Gastrocnemius medialis (tissue), 4 donors: ENCODE measurements around the gene RBFOX1.

Source experiments
- CTCF ChIP-seq, 5 experiments: fragments of 450-650 bp in 3 of 5; fragments of 200-600 bp in 2 of 5; sonication (generic) in 2 of 5; IDR thresholded peaks in 4 of 5; conservative IDR thresholded peaks in 1 of 5; 1 replicate in 4 of 5; 2 replicates in 1 of 5; pipeline ENCODE4 v1.5.1; 2016 to 2019; ENCODE audit warnings: antibody characterized with exemption in 5 of 5, mild to moderate bottlenecking in 3 of 5, moderate library complexity in 3 of 5
- POLR2A ChIP-seq, 2 donors: fragments of 450-650 bp; IDR thresholded peaks; one replicate each; pipeline ENCODE4 v1.6.1; 2017; ENCODE audit warnings: antibody characterized with exemption in 2 of 2, mild to moderate bottlenecking in 2 of 2, moderate library complexity in 2 of 2

DNA sequence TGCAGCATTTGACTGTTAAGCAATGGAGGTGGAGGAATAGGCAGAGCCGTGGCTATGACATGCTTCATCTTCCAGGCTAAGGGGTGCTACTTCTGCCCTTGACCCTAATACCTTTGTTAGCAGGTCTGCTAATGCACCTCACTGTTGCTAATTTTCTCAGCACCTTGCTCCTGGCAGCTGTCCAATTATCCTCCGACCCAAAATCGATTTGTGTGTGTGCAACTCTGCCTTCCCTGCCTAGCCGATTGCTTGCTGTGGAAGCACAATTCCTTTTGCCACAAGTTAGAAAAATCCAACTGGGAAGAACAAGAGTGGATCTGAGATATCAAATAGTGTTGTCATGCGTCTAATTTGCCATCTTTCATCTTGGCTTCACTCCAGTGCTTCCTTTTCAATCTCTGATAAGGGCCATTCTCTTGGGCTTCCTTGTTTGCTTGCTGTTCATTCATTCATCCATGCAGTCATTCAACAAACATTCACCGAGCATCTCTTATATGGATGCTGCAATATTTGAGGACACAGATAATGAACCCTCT is 422.8 kb downstream of the RBFOX1 start:
- TF ChIP-seq CTCF (IDR thresholded peaks at IDR 0.05 in 4 of 5, conservative IDR thresholded peaks at IDR 0.05 in 1 of 5) (no peak), POLR2A (IDR thresholded peaks at IDR 0.05) (no peak)
